Upper lobe of right lung (tissue), 1 donor: ENCODE results near the gene GBF1. TPM values are rescaled to one million over a fixed set of nuclear protein-coding genes. Genes with fewer than 3 reads are reported as not detected.

Source experiments
- ATAC-seq: fragments of 200-7000 bp; cut with Tn5 transposase; one replicate; pipeline ENCODE4 v1.9.1; 2020; ENCODE audit warnings: mild to moderate bottlenecking, moderate library complexity
- DNase-seq: peaks from one replicate; pipeline ENCODE4 v3.0.0-alpha.2; 2020
- H3K27ac ChIP-seq: fragments of 200-600 bp; one replicate; pipeline ENCODE4 v1.8.0; 2022
- H3K27me3 ChIP-seq: fragments of 200-600 bp; one replicate; pipeline ENCODE4 v1.8.0; 2022; ENCODE audit warnings: mild to moderate bottlenecking
- H3K36me3 ChIP-seq: fragments of 200-600 bp; one replicate; pipeline ENCODE4 v1.8.0; 2022
- H3K4me1 ChIP-seq: fragments of 200-600 bp; one replicate; pipeline ENCODE4 v1.8.0; 2022
- H3K4me3 ChIP-seq: fragments of 200-600 bp; one replicate; pipeline ENCODE4 v1.8.0; 2022; ENCODE audit warnings: mild to moderate bottlenecking
- H3K9me3 ChIP-seq: fragments of 200-600 bp; one replicate; pipeline ENCODE4 v1.8.0; 2022
- intact Hi-C: fragments of 100-400 bp; cut with DNase I; formaldehyde crosslinking; loops from one replicate; pipeline ENCODE4 v1.11.0; 2022
- total RNA-seq: library from RNA; stranded (reverse); fragmentation: NEBNext Ultra II Directional; extraction: Animal tissue kit (Norgen Biotek cat#: 25700); gene quantifications from one replicate; pipeline ENCODE4 v1.2.1, GENCODE V29; 2021
- TF ChIP-seq, protein P1 (sequence below): fragments of 200-600 bp; IDR thresholded peaks from one replicate; pipeline ENCODE4 v1.8.0; 2022; ENCODE audit warnings: antibody characterized with exemption
- donor health status: DM: no; HTN: yes; CAD: no; lungs with severe emphysema.

The GBF1 gene
- total RNA-seq, 1 donor from 2014 or later: 38.5 TPM

DNA sequence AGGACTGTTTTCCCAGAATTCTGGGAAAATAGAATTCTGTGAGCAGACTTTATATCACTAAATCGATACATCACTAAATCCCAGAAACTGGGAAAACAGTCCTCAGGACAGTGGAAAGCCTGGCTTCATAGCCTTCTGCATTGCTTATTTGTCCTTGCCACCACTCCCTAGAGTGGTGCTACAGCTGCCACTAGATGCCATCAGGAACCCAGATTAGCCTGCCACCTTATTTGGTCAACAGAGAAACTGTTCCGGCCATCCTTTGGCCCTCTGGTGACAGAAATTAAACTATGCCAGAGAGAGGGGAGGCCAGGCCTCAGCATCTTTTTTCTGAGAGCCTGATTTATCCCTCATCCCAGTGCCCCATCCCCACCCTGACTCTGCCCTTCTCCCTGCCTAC lies 130.5 kb downstream of the GBF1 start:
- Histone ChIP-seq H3K27me3 (no peaks in the 10 kb centered on the region), H3K36me3 (peaks cover 100% of the 10 kb centered on the region)
- ATAC-seq: no peak

DNA sequence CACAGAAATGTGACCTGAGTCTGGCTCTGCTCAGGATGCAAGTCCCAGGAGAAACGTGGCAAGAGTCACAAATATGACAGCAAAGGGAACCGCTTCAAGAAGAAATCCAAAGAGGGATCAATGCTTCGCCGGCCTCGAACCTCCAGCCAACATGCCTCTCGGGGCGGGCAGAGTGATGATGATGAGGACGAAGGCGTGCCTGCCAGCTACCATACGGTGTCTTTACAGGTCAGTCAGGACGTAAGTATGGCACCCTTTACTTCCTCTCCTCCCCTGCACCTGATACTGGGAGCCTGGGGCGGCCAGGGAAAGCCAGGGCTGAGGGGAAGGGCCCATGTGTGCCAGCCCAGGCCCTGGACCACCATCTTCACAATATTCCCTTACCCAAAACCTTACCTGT lies 131.6 kb downstream of the GBF1 start:
- ATAC-seq: no peak
- Histone ChIP-seq H3K4me1 (no peaks in the 10 kb centered on the region), H3K27me3 (no peaks in the 10 kb centered on the region), H3K36me3 (peaks cover 98% of the 10 kb centered on the region), H3K27ac (no peak overlapping the region), H3K9me3 (no peaks in the 10 kb centered on the region), H3K4me3 (no peak overlapping the region)
- no peak for DNase-seq
- TF ChIP-seq, protein P1, sequence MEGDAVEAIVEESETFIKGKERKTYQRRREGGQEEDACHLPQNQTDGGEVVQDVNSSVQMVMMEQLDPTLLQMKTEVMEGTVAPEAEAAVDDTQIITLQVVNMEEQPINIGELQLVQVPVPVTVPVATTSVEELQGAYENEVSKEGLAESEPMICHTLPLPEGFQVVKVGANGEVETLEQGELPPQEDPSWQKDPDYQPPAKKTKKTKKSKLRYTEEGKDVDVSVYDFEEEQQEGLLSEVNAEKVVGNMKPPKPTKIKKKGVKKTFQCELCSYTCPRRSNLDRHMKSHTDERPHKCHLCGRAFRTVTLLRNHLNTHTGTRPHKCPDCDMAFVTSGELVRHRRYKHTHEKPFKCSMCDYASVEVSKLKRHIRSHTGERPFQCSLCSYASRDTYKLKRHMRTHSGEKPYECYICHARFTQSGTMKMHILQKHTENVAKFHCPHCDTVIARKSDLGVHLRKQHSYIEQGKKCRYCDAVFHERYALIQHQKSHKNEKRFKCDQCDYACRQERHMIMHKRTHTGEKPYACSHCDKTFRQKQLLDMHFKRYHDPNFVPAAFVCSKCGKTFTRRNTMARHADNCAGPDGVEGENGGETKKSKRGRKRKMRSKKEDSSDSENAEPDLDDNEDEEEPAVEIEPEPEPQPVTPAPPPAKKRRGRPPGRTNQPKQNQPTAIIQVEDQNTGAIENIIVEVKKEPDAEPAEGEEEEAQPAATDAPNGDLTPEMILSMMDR: no peak
- intact Hi-C loops: no loop called here

More for the DNA sequence above, 130.5 kb downstream of the GBF1 start:
- Histone ChIP-seq H3K27ac (no peak overlapping the region), H3K9me3 (no peaks in the 10 kb centered on the region), H3K4me1 (no peaks in the 10 kb centered on the region), H3K4me3 (no peak overlapping the region)
- TF ChIP-seq, protein P1: no peak
- intact Hi-C loops: no loop called here
- DNase-seq: no peak

- intact Hi-C loops: no loop called here
- TF ChIP-seq, protein P1: no peak
- DNase-seq (no peak), ATAC-seq (no peak)
- Histone ChIP-seq H3K4me3 (no peak overlapping the region), H3K9me3 (no peaks in the 10 kb centered on the region), H3K27ac (no peak overlapping the region), H3K4me1 (no peaks in the 10 kb centered on the region), H3K36me3 (peaks cover 88% of the 10 kb centered on the region), H3K27me3 (no peaks in the 10 kb centered on the region)
Measured at GRCh38 chr10:102379383-102379782, 134.1 kb downstream of the GBF1 start.

- peaks cover 14% of the 10 kb centered on the region for H3K4me1 ChIP-seq
- H3K27me3 ChIP-seq: no peaks in the 10 kb centered on the region
- no peaks in the 10 kb centered on the region for H3K9me3 ChIP-seq
- H3K4me3 ChIP-seq: no peak overlapping the region
- DNase-seq (no peak), ATAC-seq (no peak)
- TF ChIP-seq, protein P1: no peak
- intact Hi-C loops: no loop called here
- no peak overlapping the region for H3K27ac ChIP-seq
- H3K36me3 ChIP-seq: peaks cover 62% of the 10 kb centered on the region
Measured at GRCh38 chr10:102381983-102382382, 136.7 kb downstream of the GBF1 start.

- TF ChIP-seq, protein P1: no peak
- intact Hi-C loops: no loop called here
- no peak for DNase-seq
- no peak for ATAC-seq
- H3K4me1 ChIP-seq: peaks cover 14% of the 10 kb centered on the region
- H3K27me3 ChIP-seq: no peaks in the 10 kb centered on the region
- no peaks in the 10 kb centered on the region for H3K9me3 ChIP-seq
- H3K36me3 ChIP-seq: peaks cover 53% of the 10 kb centered on the region
- no peak overlapping the region for H3K4me3 ChIP-seq
- no peak overlapping the region for H3K27ac ChIP-seq
Measured at GRCh38 chr10:102382871-102383270, 137.5 kb downstream of the GBF1 start.

DNA sequence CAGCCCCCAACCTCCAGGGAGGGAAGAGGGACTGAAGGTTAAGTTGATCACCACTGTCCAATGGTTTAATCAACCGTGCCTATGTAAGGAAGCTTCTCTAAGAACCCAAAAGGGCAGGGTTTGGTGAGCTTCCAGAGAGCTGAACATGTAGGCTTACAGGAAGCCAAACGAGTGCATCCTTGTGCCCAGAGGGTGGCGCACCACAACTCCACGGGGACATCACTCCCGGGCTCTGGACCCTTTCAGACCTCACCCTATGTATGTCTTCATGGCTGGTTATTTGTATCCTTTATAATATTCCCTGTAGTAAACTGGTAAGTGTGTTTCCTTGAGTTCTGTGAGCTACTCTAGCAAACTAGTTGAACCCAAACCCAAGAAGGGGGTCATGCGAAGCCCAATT lies 138.7 kb downstream of the GBF1 start:
- H3K27ac ChIP-seq: no peak overlapping the region
- TF ChIP-seq, protein P1: no peak
- DNase-seq (no peak), ATAC-seq (no peak)
- intact Hi-C loops: no loop called here
- H3K9me3 ChIP-seq: no peaks in the 10 kb centered on the region
- H3K27me3 ChIP-seq: no peaks in the 10 kb centered on the region
- no peak overlapping the region for H3K4me3 ChIP-seq
- H3K4me1 ChIP-seq: peaks cover 14% of the 10 kb centered on the region
- peaks cover 41% of the 10 kb centered on the region for H3K36me3 ChIP-seq
